Neural cell (in vitro differentiated cells): ENCODE results near the gene CACNA2D2.

Source experiments
- CTCF ChIP-seq: fragments of 450-650 bp; IDR thresholded peaks from 2 replicates; pipeline ENCODE4 v1.5.1; 2014; ENCODE audit warnings: antibody characterized with exemption, mild to moderate bottlenecking, moderate library complexity; ENCODE audit not compliant: poor library complexity, severe bottlenecking
- EP300 ChIP-seq: fragments of 450-650 bp; conservative IDR thresholded peaks from 2 replicates; pipeline ENCODE4 v1.6.1; 2014; ENCODE audit warnings: antibody characterized with exemption, mild to moderate bottlenecking, moderate library complexity; ENCODE audit not compliant: poor library complexity, severe bottlenecking
- EZH2 ChIP-seq: fragments of 200-600, 300-800 bp; shearing (Covaris generic), sonication (generic); IDR thresholded peaks from 2 replicates; pipeline ENCODE4 v1.6.1; 2014; ENCODE audit warnings: antibody characterized with exemption, low read length, borderline replicate concordance, mild to moderate bottlenecking; ENCODE audit not compliant: insufficient read depth, poor library complexity, severe bottlenecking
- POLR2AphosphoS5 ChIP-seq: IDR thresholded peaks from 2 replicates; pipeline ENCODE4 v1.6.1; 2012
- REST ChIP-seq: IDR thresholded peaks from 2 replicates; pipeline ENCODE4 v1.6.1; 2012; ENCODE audit warnings: borderline replicate concordance
- SMC3 ChIP-seq: fragments of 450-650 bp; conservative IDR thresholded peaks from 2 replicates; pipeline ENCODE4 v1.6.1; 2014; ENCODE audit warnings: antibody characterized with exemption, mild to moderate bottlenecking, moderate library complexity; ENCODE audit not compliant: poor library complexity
- TAF1 ChIP-seq: IDR thresholded peaks from 2 replicates; pipeline ENCODE4 v1.6.1; 2012; ENCODE audit warnings: low read depth

- no peak for TF ChIP-seq CTCF
- no peak for TF ChIP-seq SMC3
- no peak for TF ChIP-seq EP300
- no peak for TF ChIP-seq TAF1
- no peak for TF ChIP-seq EZH2
- TF ChIP-seq POLR2AphosphoS5 = no peak
- TF ChIP-seq REST = no peak
These were observed 37.3 kb downstream of the CACNA2D2 start for GRCh38 chr3:50466177-50466576.
